CD4-positive, CD25-positive, alpha-beta regulatory T cell (primary cell): Measurements from ENCODE around the gene BMPR1A. TPM values are rescaled to one million over a fixed set of nuclear protein-coding genes. Genes with fewer than 3 reads are reported as not detected.

Experiments
- ATAC-seq, 2 donors: fragments of 150-1000 bp; cut with Tn5 transposase; one replicate each; pipeline ENCODE4 v1.10.0; 2021; ENCODE audit warnings: low read depth in 2 of 2, moderate number of reproducible peaks in 2 of 2, moderate library complexity in 1 of 2
- DNase-seq, 3 donors: peaks; one replicate each; pipeline versions ENCODE4 v3.0.0 to v3.0.0-alpha.2; 2012 to 2022; ENCODE audit warnings: mixed read lengths in 1 of 3
- H3K27ac ChIP-seq: one replicate; pipeline ENCODE4 v1.7.0; 2013; ENCODE audit warnings: mild to moderate bottlenecking, low read length; ENCODE audit not compliant: insufficient read depth, poor library complexity, severe bottlenecking
- H3K27me3 ChIP-seq: one replicate; pipeline ENCODE4 v1.7.0; 2013; ENCODE audit warnings: low read length; ENCODE audit not compliant: control insufficient read depth, insufficient read depth
- H3K36me3 ChIP-seq: one replicate; pipeline ENCODE4 v1.7.0; 2013; ENCODE audit warnings: mild to moderate bottlenecking, low read length, moderate library complexity; ENCODE audit not compliant: control insufficient read depth, insufficient read depth
- H3K4me1 ChIP-seq: 2 replicates; pipeline ENCODE4 v1.7.0; 2013; ENCODE audit warnings: mild to moderate bottlenecking, low read length; ENCODE audit not compliant: insufficient read depth, control insufficient read depth, poor library complexity, severe bottlenecking
- H3K4me3 ChIP-seq: one replicate; pipeline ENCODE4 v1.7.0; 2013; ENCODE audit warnings: low read depth, mild to moderate bottlenecking, low read length, moderate library complexity
- H3K9me3 ChIP-seq, 2 experiments: 1 replicate in 1 of 2; 2 replicates in 1 of 2; pipeline ENCODE4 v1.7.0; 2013; ENCODE audit warnings: low read length in 2 of 2, mild to moderate bottlenecking in 1 of 2, moderate library complexity in 1 of 2; ENCODE audit not compliant: control insufficient read depth in 2 of 2
- H3K27ac Mint-ChIP-seq, 3 donors: one replicate each; pipeline ENCODE4 v1.8.0; 2020 to 2022; ENCODE audit warnings: mild to moderate bottlenecking in 3 of 3, mixed read lengths in 3 of 3, moderate library complexity in 2 of 3
- H3K27me3 Mint-ChIP-seq: one replicate; pipeline ENCODE4 v1.8.0; 2022; ENCODE audit warnings: mild to moderate bottlenecking, mixed read lengths
- H3K36me3 Mint-ChIP-seq: one replicate; pipeline ENCODE4 v1.8.0; 2020; ENCODE audit warnings: mixed read lengths
- H3K4me1 Mint-ChIP-seq, 4 donors: one replicate each; pipeline ENCODE4 v1.8.0; 2020 to 2022; ENCODE audit warnings: mixed read lengths in 4 of 4, mild to moderate bottlenecking in 1 of 4
- H3K4me3 Mint-ChIP-seq, 4 donors: one replicate each; pipeline ENCODE4 v1.8.0; 2020 to 2022; ENCODE audit warnings: mild to moderate bottlenecking in 4 of 4, mixed read lengths in 4 of 4, moderate library complexity in 3 of 4
- H3K9me3 Mint-ChIP-seq, 7 donors: one replicate each; pipeline ENCODE4 v1.8.0; 2020 to 2022; ENCODE audit warnings: mixed read lengths in 7 of 7, mild to moderate bottlenecking in 3 of 7, moderate library complexity in 2 of 7
- polyA plus RNA-seq, 4 donors: library from polyadenylated mRNA; unstranded; fragments of 300-500 nt; fragmentation: Illumina TruSeq; gene quantifications; one replicate each; pipeline ENCODE4 v1.2.3, GENCODE V29; 2021
- total RNA-seq: library from RNA; stranded (reverse); gene quantifications from one replicate; pipeline ENCODE4 v1.2.3, GENCODE V29; 2022

The BMPR1A gene
- total and polyA plus RNA-seq, 5 donors from 2014 or later = 2.2 to 8.8 (median 4.2) TPM

GRCh38 chr10:86953747-86954680 is 197.6 kb downstream of the BMPR1A start:
- no peak overlapping the region for H3K4me3 Mint-ChIP-seq
- Histone ChIP-seq H3K36me3 (no peaks in the 10 kb centered on the region), H3K27me3 (no peaks in the 10 kb centered on the region), H3K4me3 (no peak overlapping the region), H3K27ac (no peak overlapping the region), H3K4me1 (peaks cover 27% of the 10 kb centered on the region), H3K9me3 (peaks cover 0 to 6% of the 10 kb centered on the region in 2 experiments)
- peaks cover 0 to 45% (median 20%) of the 10 kb centered on the region in 4 donors for H3K4me1 Mint-ChIP-seq
- H3K9me3 Mint-ChIP-seq = peaks cover 0 to 15% (median 0%) of the 10 kb centered on the region in 7 donors
- peaks cover 3% of the 10 kb centered on the region for H3K36me3 Mint-ChIP-seq
- H3K27me3 Mint-ChIP-seq = no peaks in the 10 kb centered on the region
- ATAC-seq (no peak), DNase-seq (no peak)
- H3K27ac Mint-ChIP-seq = no peak overlapping the region

DNA sequence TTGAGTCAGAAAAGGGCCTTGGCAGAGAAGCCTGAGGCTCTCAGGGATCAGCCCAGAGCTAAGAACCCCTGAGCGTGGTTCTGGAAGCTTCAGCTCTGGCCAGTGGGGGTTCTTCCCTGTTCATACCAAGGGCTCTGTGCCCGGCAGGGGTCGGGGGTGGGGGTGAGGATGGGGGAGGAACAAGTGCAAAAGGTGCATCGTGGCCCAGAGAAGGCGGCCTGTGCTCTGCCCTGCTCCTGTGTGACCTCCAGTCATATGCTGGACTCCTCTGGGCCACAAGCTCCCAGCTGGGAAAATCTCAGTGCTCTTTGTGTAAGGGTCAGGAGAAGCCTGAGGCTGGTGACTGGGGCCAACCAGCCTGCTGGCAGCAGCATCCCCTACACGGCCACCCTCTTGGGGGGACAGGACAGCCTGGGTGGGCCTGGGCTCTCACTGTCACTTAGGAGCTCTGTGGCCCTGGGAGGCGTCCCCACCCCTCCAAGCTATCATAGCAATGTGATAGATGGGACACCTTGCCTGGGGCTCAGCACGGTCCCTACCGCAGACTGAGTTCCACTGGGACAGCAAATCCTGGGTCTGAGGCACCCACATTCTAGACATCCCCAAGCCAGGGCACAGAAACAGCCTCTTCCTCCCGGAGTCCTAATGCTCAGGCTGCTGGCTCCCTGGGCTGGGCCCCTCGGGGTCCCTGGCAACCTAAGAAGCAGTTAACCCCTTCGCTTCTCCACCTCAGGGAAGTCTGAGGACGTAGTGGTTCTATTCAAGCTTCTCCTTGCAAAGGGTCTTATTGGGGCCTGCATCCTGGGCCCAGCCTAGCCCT is 198.5 kb downstream of the BMPR1A start:
- no peaks in the 10 kb centered on the region for H3K27me3 Mint-ChIP-seq
- peaks cover 0 to 37% (median 17%) of the 10 kb centered on the region in 4 donors for H3K4me1 Mint-ChIP-seq
- H3K27ac Mint-ChIP-seq = no peak overlapping the region
- ATAC-seq = no peak
- Histone ChIP-seq H3K27me3 (no peaks in the 10 kb centered on the region), H3K4me3 (no peak overlapping the region), H3K9me3 (peaks cover 0 to 6% of the 10 kb centered on the region in 2 experiments), H3K36me3 (no peaks in the 10 kb centered on the region), H3K27ac (no peak overlapping the region), H3K4me1 (peaks cover 21% of the 10 kb centered on the region)
- peaks cover 0 to 15% (median 0%) of the 10 kb centered on the region in 7 donors for H3K9me3 Mint-ChIP-seq
- DNase-seq = no peak
- no peak overlapping the region for H3K4me3 Mint-ChIP-seq
- peaks cover 3% of the 10 kb centered on the region for H3K36me3 Mint-ChIP-seq

DNA sequence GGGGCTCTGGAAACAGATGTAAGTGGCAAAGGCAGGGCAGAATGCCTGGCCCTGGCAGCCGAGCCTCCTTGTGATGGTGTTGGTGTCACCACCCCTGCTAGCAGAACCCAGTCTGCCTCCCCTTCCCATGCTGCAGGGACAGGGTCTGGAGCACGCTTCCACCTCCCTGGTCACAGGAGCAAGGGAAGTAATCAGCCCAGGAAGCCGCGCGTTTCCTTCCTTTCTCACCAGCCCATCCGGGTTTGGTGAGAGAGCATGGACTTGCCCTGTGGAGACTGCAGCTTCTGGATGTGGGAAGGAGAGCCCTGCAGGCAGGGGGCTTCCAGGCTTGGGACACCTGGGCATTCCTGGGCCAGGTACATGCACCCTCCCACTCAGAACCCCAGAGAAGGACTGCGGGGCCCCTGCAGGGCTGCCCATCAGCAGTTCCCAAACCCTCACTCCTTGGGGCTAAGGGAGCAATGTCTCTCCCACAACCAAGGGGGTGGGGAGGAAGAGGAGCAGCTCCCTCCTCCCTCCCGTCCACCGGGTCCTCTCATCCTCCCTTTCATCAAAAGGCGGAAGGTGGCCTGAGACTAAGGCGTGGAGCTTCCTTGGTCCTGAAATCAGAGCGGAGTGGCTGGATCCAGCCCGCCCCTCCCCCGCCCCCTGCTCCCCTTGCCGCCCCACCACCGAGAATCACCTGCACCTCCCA is 199.2 kb downstream of the BMPR1A start:
- Histone ChIP-seq H3K9me3 (peaks cover 0 to 6% of the 10 kb centered on the region in 2 experiments), H3K4me1 (peaks cover 14% of the 10 kb centered on the region), H3K27me3 (no peaks in the 10 kb centered on the region), H3K27ac (no peak overlapping the region), H3K4me3 (no peak overlapping the region), H3K36me3 (no peaks in the 10 kb centered on the region)
- Mint-ChIP-seq H3K4me3 (no peak overlapping the region), H3K9me3 (peaks cover 0 to 15% (median 0%) of the 10 kb centered on the region in 7 donors), H3K4me1 (peaks cover 0 to 32% (median 12%) of the 10 kb centered on the region in 4 donors), H3K27ac (peak overlapping the region in 2 of 3 donors; percentile 49 to 76), H3K27me3 (no peaks in the 10 kb centered on the region), H3K36me3 (peaks cover 3% of the 10 kb centered on the region)
- DNase-seq = no peak
- ATAC-seq = no peak

GRCh38 chr10:86956195-86956847 is 199.9 kb downstream of the BMPR1A start:
- DNase-seq (no peak), ATAC-seq (no peak)
- Histone ChIP-seq H3K4me1 (peaks cover 7% of the 10 kb centered on the region), H3K4me3 (no peak overlapping the region), H3K27ac (no peak overlapping the region), H3K27me3 (no peaks in the 10 kb centered on the region), H3K36me3 (no peaks in the 10 kb centered on the region), H3K9me3 (peaks cover 0 to 6% of the 10 kb centered on the region in 2 experiments)
- Mint-ChIP-seq H3K4me3 (no peak overlapping the region), H3K9me3 (peaks cover 0 to 15% (median 0%) of the 10 kb centered on the region in 7 donors), H3K27me3 (no peaks in the 10 kb centered on the region), H3K27ac (peak overlapping the region in 2 of 3 donors; percentile 49 to 76), H3K4me1 (peaks cover 0 to 26% (median 9%) of the 10 kb centered on the region in 4 donors), H3K36me3 (peaks cover 3% of the 10 kb centered on the region)

GRCh38 chr10:86956848-86957448 is 200.5 kb downstream of the BMPR1A start:
- peaks cover 3% of the 10 kb centered on the region for H3K36me3 Mint-ChIP-seq
- no peaks in the 10 kb centered on the region for H3K27me3 ChIP-seq
- H3K9me3 ChIP-seq = peaks cover 0 to 6% of the 10 kb centered on the region in 2 experiments
- no peaks in the 10 kb centered on the region for H3K36me3 ChIP-seq
- no peaks in the 10 kb centered on the region for H3K27me3 Mint-ChIP-seq
- H3K4me3 Mint-ChIP-seq = no peak overlapping the region
- peaks cover 6% of the 10 kb centered on the region for H3K4me1 ChIP-seq
- ATAC-seq (no peak), DNase-seq (no peak)
- peaks cover 0 to 12% (median 0%) of the 10 kb centered on the region in 7 donors for H3K9me3 Mint-ChIP-seq
- no peak overlapping the region for H3K4me3 ChIP-seq
- no peak overlapping the region for H3K27ac ChIP-seq
- H3K27ac Mint-ChIP-seq = peak overlapping the region in 2 of 3 donors; percentile 49 to 59
- peaks cover 0 to 22% (median 9%) of the 10 kb centered on the region in 4 donors for H3K4me1 Mint-ChIP-seq

GRCh38 chr10:86957471-86958115 is 201.2 kb downstream of the BMPR1A start, which contains the start of gene MMRN2:
TSS of gene MMRN2 (minus strand) at chr10:86957615. CDS start at chr10:86957541, 74 bp downstream.
- H3K27ac Mint-ChIP-seq = peak within 1 kb of the TSS in 2 of 3 donors; percentile 49 to 59
- H3K9me3 Mint-ChIP-seq = peaks cover 0 to 6% (median 0%) of the 10 kb centered on the region in 7 donors
- no peaks in the 10 kb centered on the region for H3K36me3 Mint-ChIP-seq

More at GRCh38 chr10:86957471-86958115, 201.2 kb downstream of the BMPR1A start, which contains the start of gene MMRN2:
- no peaks in the 10 kb centered on the region for H3K27me3 Mint-ChIP-seq
- H3K9me3 ChIP-seq = peaks cover 0 to 2% of the 10 kb centered on the region in 2 experiments
- H3K36me3 ChIP-seq = no peaks in the 10 kb centered on the region
- H3K4me1 ChIP-seq = peaks cover 6% of the 10 kb centered on the region
- H3K4me3 Mint-ChIP-seq = peak within 1 kb of the TSS in 1 of 4 donors; percentile 21
- H3K27ac ChIP-seq = no peak within 1 kb of the TSS
- no peaks in the 10 kb centered on the region for H3K27me3 ChIP-seq
- H3K4me1 Mint-ChIP-seq = peaks cover 0 to 20% (median 7%) of the 10 kb centered on the region in 4 donors
- DNase-seq = no peak
- no peak within 1 kb of the TSS for H3K4me3 ChIP-seq
- no peak for ATAC-seq
